Fibroblast of upper back skin (primary cell): Measurements from ENCODE around the gene GPD1L.

Source experiments
- DNase-seq: peaks from one replicate; pipeline ENCODE4 v3.0.0-alpha.2; 2013

GPD1L gene

GRCh38 chr3:32140943-32141342 is 34.5 kb downstream of the GPD1L start:
- no peak for DNase-seq

- DNase-seq = peak; percentile 99
These were observed 37.7 kb downstream of the GPD1L start for GRCh38 chr3:32143849-32144757.

GRCh38 chr3:32146746-32147211 is 40.4 kb downstream of the GPD1L start:
- DNase-seq = no peak

GRCh38 chr3:32147509-32147908 is 41.1 kb downstream of the GPD1L start:
- no peak for DNase-seq

GRCh38 chr3:32147933-32148332 is 41.5 kb downstream of the GPD1L start:
- no peak for DNase-seq

GRCh38 chr3:32148351-32148750 is 41.9 kb downstream of the GPD1L start:
- DNase-seq = peak; percentile 40

GRCh38 chr3:32153414-32154204 is 47.2 kb downstream of the GPD1L start:
- DNase-seq = no peak

- no peak for DNase-seq
These were observed 47.8 kb downstream of the GPD1L start for GRCh38 chr3:32154205-32154579.

GRCh38 chr3:32155117-32155516 is 48.7 kb downstream of the GPD1L start:
- no peak for DNase-seq

GRCh38 chr3:32157600-32158264 is 51.3 kb downstream of the GPD1L start:
- no peak for DNase-seq

GRCh38 chr3:32160706-32161214 is 54.3 kb downstream of the GPD1L start:
- DNase-seq = no peak

GRCh38 chr3:32165442-32165841 is 59.0 kb downstream of the GPD1L start:
- DNase-seq = no peak

- no peak for DNase-seq
These were observed 60.2 kb downstream of the GPD1L start for GRCh38 chr3:32166654-32167053.

- no peak for DNase-seq
These were observed 66.0 kb downstream of the GPD1L start for GRCh38 chr3:32172420-32172819.

- DNase-seq = peak; percentile 61
These were observed 69.3 kb downstream of the GPD1L start for GRCh38 chr3:32175607-32176197.

GRCh38 chr3:32176989-32177701 is 70.7 kb downstream of the GPD1L start:
- peak; percentile 57 for DNase-seq

- peak; percentile 65 for DNase-seq
These were observed 71.3 kb downstream of the GPD1L start for GRCh38 chr3:32177702-32178198.

- DNase-seq = no peak
These were observed 73.8 kb downstream of the GPD1L start for GRCh38 chr3:32180141-32180784.

- no peak for DNase-seq
These were observed 74.9 kb downstream of the GPD1L start for GRCh38 chr3:32181365-32181764.

GRCh38 chr3:32181796-32182195 is 75.4 kb downstream of the GPD1L start:
- DNase-seq = no peak

- peak; percentile 62 for DNase-seq
These were observed 77.8 kb downstream of the GPD1L start for GRCh38 chr3:32184187-32184730.
